Measurements from ENCODE around the gene CDH23.

Gene CDH23

GRCh38 chr10:71630168-71630567 lies 233.4 kb downstream of the CDH23 start:
- DNase-seq = no peak

DNA sequence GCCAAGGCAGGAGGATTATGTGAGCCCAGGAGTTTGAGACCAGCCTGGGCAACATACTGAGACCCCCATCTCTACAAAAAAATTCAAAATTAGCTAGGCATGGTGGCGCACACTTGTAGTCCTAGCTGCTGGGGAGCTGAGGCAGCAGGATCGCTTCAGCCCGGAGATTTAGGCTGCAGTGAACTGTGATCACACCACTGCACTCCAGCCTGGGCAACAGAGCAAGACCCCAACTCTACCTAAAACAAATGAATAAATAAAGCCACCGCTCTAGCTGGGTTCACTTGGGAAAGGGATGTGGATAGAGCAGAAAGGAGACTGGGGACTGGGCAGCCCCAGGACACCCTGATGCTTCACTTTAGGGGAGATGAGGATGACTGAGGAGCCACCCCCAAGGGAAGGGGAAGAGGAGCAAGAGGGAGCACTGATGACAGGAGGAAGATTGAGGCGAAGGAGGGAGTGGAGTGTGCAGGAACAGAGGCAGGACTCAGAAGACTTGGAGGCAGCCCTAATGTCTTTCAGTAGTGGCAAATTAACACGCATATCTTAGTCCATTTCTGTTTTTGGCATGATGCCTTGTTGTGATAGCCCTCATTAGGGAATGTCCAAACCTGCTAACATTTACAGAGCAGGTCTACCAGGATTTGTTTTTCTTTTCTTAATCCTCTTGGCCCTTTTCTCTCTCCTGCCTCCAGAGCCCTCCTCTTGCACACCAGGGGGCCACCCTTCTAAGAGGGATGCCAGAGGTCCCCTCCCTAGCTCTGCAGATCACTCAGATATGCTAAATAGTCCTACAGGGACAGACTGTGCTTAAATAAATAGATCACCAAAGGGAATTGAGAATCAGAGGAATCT lies 234.5 kb downstream of the CDH23 start:
- no peak for DNase-seq

GRCh38 chr10:71632200-71632820 lies 235.6 kb downstream of the CDH23 start:
- DNase-seq = no peak

DNA sequence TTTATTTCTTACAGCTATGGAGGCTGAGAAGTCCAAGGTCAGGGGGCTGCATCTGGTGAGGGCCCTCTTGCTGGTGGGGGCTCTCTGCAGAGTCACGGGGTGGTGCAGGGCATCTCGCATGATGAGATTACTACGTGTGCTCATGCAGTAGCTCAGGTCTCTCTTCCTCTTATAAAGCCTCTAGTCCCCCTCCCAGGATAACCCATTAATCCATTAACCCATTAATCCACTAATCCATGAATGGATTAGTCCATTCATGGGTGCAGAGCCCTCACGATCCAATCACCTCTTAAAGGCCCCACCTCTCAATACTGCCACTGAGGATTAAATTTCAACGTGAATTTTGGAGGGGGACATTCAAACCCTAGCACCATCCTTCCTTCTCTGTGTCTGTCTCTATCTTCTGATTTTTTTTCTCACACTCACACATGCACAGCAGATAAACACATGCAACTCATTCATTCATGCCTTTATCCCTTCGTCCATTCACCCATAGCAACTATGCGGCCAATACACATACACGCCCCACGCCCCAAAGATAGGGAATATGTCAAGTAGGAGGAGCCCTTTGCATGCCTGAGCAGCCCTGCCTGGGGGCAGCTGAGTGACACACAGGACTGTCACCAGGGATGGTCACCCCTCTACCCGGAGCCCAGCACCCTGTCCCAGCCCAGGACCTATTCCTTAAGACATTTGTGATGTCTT lies 236.3 kb downstream of the CDH23 start:
- DNase-seq = no peak

- no peak for DNase-seq
These were observed 237.2 kb downstream of the CDH23 start for GRCh38 chr10:71633920-71634319.

DNA sequence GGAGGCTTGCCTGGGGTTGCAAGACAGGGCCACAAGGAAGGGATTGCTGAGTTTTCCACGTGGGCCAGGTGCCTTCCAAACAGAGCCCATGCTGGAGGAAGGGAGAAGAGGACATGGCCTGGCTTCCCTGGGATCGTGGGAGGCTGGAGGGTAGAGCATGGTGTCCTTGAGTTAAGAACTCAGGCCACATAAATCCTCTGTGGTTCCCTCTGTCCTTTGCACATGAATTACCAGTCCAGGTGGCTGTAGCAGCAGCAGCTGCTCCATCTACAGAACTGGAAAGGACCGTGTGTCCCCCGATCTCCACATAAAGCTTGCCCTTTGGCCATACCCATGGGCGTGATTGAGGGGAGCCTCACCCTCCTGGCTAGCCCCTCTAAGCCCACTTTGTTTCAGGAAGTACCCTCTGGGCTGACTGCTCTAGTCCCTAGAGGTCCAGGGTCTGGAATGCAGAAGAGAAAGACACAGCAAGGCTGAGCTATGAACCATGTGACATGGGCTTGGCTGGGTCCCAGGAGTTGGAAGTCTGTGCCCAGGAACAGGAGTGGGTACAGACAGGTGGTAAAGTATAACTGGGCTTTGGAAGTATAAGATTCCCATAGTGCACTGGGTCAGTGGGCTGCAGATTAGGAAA lies 237.9 kb downstream of the CDH23 start:
- DNase-seq = no peak

GRCh38 chr10:71635251-71635866 lies 238.6 kb downstream of the CDH23 start:
- DNase-seq = no peak

DNA sequence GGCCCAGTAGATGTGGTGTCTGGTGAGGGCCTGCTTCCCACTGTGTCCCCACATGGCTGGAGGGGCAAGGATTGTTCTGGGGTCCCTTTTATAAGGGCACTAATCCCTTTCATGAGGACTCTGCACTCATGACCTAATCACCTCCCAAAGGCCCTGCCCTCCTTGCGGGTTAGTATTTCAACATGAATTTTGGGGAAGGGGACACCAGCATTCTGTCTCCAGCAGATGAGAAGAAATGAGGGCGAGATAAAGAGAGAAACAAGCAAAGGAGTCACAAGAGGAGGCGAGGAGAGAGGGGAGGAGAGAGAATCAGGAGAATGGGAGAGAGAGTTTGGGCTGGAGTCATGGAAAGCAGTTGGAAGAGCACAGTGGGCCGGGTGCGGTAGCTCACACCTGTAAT lies 239.1 kb downstream of the CDH23 start:
- DNase-seq = no peak

DNA sequence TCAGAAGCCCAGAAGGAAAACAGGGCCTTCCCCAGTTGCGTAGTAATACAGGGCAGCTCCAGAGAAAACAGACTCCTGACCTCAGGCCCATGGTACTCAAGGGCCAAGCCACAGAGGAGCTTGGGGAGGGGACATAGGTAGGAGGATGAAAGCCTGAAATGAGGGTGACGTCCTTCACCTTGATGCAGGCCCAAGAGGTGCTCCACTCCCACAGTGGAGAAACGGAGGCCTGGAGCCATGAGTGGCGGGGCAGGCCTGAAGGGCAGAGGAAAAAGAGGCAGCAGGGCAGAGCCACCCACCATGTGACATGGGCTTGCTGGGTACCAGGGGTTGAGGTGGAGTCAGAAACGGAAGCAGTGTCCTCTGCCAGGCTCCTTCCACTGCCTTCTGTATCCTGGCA lies 239.9 kb downstream of the CDH23 start:
- no peak for DNase-seq

DNA sequence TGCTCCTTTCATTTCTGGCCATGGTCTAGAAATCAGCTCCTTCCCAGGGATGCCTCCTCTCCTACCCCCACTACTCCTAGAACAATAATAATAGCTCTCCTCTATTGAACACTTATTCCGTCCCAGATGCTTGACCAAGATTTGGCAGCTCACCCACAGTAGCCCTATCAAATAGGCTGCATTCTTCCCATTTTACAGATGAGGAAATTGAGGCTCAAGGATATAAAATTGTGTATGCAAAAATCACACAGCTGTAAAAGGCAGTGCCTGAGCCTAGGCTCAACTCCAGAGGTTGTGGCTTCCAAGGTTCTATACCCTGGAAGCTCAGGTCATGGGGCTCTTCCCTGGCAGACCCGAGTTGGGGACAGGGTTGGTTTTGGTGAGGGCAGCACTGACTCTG lies 240.6 kb downstream of the CDH23 start:
- DNase-seq = no peak

- no peak for DNase-seq
These were observed 241.5 kb downstream of the CDH23 start for GRCh38 chr10:71638064-71638821.

GRCh38 chr10:71638822-71639719 lies 242.4 kb downstream of the CDH23 start:
- no peak for DNase-seq

GRCh38 chr10:71640607-71641006 lies 243.9 kb downstream of the CDH23 start:
- DNase-seq = no peak

DNA sequence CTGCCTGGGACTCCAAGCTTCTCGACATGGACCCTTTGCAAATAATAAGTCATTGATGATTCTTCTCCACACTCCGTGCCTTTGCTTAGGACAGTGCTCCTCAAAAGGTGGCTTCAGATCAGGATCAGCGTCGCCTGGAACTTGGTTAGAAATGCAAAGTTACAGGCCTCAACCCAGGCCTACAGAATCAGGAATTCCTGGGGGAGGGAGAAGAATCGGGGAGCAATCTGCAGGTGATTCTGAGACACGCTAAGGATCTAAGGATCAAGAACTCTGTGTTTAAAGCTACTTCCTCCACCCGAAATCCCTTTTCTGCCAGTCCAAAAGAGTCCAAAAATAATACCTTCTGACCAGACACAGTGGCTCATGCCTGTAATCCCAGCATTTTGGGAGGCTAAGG lies 244.7 kb downstream of the CDH23 start:
- DNase-seq = no peak

DNA sequence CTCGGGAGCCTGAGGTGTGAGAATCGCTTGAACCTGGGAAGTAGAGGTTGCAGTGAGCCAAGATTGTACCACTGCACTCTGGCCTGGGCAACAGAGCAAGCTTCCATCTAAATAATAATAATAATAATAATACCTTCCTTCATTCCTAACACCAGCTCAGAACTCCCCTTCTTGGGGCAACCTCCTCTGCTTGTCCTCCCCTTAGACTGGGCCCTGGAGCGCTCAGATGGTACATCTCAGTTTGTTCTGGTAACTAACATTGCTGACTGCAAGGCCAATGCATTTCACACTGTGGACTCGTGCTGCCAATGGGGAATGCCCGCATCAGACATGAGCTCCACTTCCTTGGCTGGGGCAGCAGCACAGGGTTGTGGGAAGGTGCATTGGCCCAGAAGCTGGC lies 245.3 kb downstream of the CDH23 start:
- DNase-seq = no peak

DNA sequence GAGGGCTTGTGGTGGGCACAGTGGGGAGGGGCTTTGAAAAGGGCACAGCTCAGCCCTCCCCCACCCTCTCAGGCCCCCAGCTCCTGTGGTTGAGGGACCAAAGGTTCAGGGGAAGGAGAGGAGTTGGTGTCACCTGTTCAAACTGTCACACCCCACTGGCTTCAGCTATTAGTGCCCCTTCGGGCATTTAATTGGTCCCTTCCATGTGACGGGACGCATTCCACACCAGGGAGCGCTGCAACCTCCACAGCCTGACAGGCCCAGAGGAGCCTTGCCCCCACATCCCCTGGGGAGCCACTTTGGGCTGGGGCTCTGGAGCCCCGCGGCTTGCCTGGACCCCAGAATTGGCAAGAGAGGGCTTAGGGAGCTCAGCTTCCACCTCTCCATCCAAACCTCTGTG lies 247.2 kb downstream of the CDH23 start:
- DNase-seq = no peak

DNA sequence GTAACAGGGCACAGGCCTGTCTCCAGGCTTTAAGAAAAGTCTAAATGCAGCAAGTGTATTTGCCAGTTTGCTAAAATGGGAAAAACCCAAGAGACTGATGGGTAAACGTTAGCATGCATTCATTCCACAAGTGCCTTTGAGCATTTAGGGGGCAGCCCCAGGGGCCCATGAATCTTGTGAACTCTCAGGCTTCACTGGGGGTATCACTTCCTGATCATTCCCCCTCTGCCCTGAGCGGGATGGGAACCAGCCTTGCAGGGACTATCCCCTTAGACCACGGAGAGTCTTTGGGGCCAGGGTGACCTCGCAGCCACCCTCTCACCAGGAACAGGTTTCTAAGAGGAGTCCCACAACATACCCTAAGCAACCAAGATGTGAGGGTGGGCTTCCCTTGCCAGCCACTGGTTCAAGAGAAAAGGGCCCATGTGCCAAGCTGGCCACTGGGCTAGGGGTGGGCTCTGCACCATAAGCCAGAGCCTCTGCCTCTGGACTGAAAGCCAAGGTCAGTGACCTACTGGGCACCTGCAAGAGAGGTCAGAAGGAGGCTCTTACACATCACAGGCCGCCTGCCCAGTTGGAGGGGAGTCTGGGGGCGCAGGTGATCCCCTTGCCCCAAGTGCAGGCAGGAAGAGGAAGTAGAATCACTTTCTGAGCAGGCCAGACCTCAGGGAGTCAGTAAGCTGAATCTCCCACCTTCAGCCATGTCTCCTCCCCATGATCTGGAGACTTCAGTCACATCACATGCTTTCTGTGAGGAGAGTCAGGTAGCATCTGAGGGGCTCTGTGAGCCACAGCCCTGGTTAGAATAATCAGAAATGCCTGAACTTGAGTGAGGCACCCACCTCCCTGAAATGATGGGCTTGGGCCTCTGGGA lies 247.8 kb downstream of the CDH23 start:
- DNase-seq = no peak

- no peak for DNase-seq
These were observed 248.5 kb downstream of the CDH23 start for GRCh38 chr10:71645185-71645584.

- DNase-seq = no peak
These were observed 249.3 kb downstream of the CDH23 start for GRCh38 chr10:71646037-71646436.
